Measurements from ENCODE around the gene STIM2.

Gene STIM2

GRCh38 chr4:26858035-26858918 is 2.4 kb upstream of the STIM2 start:
- peak overlapping the region; percentile 56; the same call in 1 of the 2 replicates for H3K9ac ChIP-seq (ENCODE audit: low read depth, low read length)
- peaks cover 31% of the 10 kb centered on the region for H3K4me1 ChIP-seq (ENCODE audit: control insufficient read depth, insufficient read depth, low read length)
- H3K4me3 ChIP-seq (ENCODE audit: low read depth, low read length) = peak overlapping the region; percentile 92
- H3K36me3 ChIP-seq (ENCODE audit: control insufficient read depth, insufficient read depth, low read length) = no peaks in the 10 kb centered on the region
- peak overlapping the region; percentile 16 for H3K27ac ChIP-seq (ENCODE audit: low read depth, low read length)
- peaks cover 21% of the 10 kb centered on the region for H3K27me3 ChIP-seq (ENCODE audit: control insufficient read depth, insufficient read depth, low read length)
- no peaks in the 10 kb centered on the region for H3K9me3 ChIP-seq (ENCODE audit: control insufficient read depth, insufficient read depth, low read length)

GRCh38 chr4:26858947-26859401 is 1.7 kb upstream of the STIM2 start:
- Histone ChIP-seq H3K9ac (ENCODE audit: low read depth, low read length) (no peak overlapping the region), H3K27ac (ENCODE audit: low read depth, low read length) (no peak overlapping the region), H3K9me3 (ENCODE audit: control insufficient read depth, insufficient read depth, low read length) (no peaks in the 10 kb centered on the region), H3K4me1 (ENCODE audit: control insufficient read depth, insufficient read depth, low read length) (peaks cover 35% of the 10 kb centered on the region), H3K4me3 (ENCODE audit: low read depth, low read length) (0 out of 2 replicates have a peak overlapping the region, but pooled peaks have one; percentile 92), H3K36me3 (ENCODE audit: control insufficient read depth, insufficient read depth, low read length) (no peaks in the 10 kb centered on the region), H3K27me3 (ENCODE audit: control insufficient read depth, insufficient read depth, low read length) (peaks cover 26% of the 10 kb centered on the region)

- Histone ChIP-seq H3K9me3 (ENCODE audit: control insufficient read depth, insufficient read depth, low read length) (no peaks in the 10 kb centered on the region), H3K27me3 (ENCODE audit: control insufficient read depth, insufficient read depth, low read length) (peaks cover 26% of the 10 kb centered on the region), H3K4me1 (ENCODE audit: control insufficient read depth, insufficient read depth, low read length) (peaks cover 43% of the 10 kb centered on the region), H3K36me3 (ENCODE audit: control insufficient read depth, insufficient read depth, low read length) (no peaks in the 10 kb centered on the region), H3K9ac (ENCODE audit: low read depth, low read length) (no peak overlapping the region), H3K4me3 (ENCODE audit: low read depth, low read length) (peak overlapping the region; percentile 79), H3K27ac (ENCODE audit: low read depth, low read length) (peak overlapping the region; percentile 86)
Observed at GRCh38 chr4:26859762-26860156, 882 bp upstream of the STIM2 start.

GRCh38 chr4:26860922-26861433 is 337 bp downstream of the STIM2 start:
- Histone ChIP-seq H3K36me3 (ENCODE audit: control insufficient read depth, insufficient read depth, low read length) (no peaks in the 10 kb centered on the region), H3K9me3 (ENCODE audit: control insufficient read depth, insufficient read depth, low read length) (no peaks in the 10 kb centered on the region), H3K4me3 (ENCODE audit: low read depth, low read length) (peak overlapping the region; percentile 79), H3K4me1 (ENCODE audit: control insufficient read depth, insufficient read depth, low read length) (peaks cover 47% of the 10 kb centered on the region), H3K27ac (ENCODE audit: low read depth, low read length) (peak overlapping the region; percentile 79), H3K27me3 (ENCODE audit: control insufficient read depth, insufficient read depth, low read length) (peaks cover 26% of the 10 kb centered on the region), H3K9ac (ENCODE audit: low read depth, low read length) (peak overlapping the region; percentile 44; the same call in 1 of the 2 replicates)

- Histone ChIP-seq H3K4me1 (ENCODE audit: control insufficient read depth, insufficient read depth, low read length) (peaks cover 53% of the 10 kb centered on the region), H3K27ac (ENCODE audit: low read depth, low read length) (peak overlapping the region; percentile 79), H3K4me3 (ENCODE audit: low read depth, low read length) (peak overlapping the region; percentile 79), H3K36me3 (ENCODE audit: control insufficient read depth, insufficient read depth, low read length) (no peaks in the 10 kb centered on the region), H3K27me3 (ENCODE audit: control insufficient read depth, insufficient read depth, low read length) (peaks cover 26% of the 10 kb centered on the region), H3K9ac (ENCODE audit: low read depth, low read length) (no peak overlapping the region), H3K9me3 (ENCODE audit: control insufficient read depth, insufficient read depth, low read length) (no peaks in the 10 kb centered on the region)
Observed at GRCh38 chr4:26861434-26862186, 969 bp downstream of the STIM2 start.

DNA sequence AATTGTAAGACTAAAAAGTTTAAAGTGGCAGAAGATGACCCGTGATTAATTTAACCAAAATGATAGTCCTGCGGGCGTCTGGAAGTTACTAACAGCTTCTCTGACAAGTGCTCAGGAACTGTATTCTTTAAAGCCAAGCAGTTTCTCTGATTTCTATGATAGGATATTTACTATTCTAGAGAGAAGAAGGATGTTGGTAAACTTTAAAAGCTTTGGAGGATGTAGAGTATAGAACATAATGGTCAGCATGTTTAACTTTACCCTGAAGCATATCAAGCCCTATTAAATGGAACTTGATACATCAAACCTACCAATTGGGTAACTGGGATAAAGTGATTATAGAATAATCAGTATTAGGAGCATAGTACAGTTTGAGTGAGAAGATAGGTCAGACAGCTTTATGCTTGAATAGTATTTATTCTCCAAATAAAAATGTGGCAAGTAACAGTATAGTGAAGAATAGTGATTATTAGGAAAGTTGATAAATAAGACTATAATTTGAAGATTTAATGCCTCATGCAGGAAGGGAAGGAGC is 1.8 kb downstream of the STIM2 start:
- no peak overlapping the region for H3K9ac ChIP-seq (ENCODE audit: low read depth, low read length)
- H3K4me1 ChIP-seq (ENCODE audit: control insufficient read depth, insufficient read depth, low read length) = peaks cover 53% of the 10 kb centered on the region
- no peak overlapping the region for H3K27ac ChIP-seq (ENCODE audit: low read depth, low read length)
- H3K27me3 ChIP-seq (ENCODE audit: control insufficient read depth, insufficient read depth, low read length) = peaks cover 26% of the 10 kb centered on the region
- H3K9me3 ChIP-seq (ENCODE audit: control insufficient read depth, insufficient read depth, low read length) = no peaks in the 10 kb centered on the region
- no peaks in the 10 kb centered on the region for H3K36me3 ChIP-seq (ENCODE audit: control insufficient read depth, insufficient read depth, low read length)
- peak overlapping the region; percentile 79 for H3K4me3 ChIP-seq (ENCODE audit: low read depth, low read length)

DNA sequence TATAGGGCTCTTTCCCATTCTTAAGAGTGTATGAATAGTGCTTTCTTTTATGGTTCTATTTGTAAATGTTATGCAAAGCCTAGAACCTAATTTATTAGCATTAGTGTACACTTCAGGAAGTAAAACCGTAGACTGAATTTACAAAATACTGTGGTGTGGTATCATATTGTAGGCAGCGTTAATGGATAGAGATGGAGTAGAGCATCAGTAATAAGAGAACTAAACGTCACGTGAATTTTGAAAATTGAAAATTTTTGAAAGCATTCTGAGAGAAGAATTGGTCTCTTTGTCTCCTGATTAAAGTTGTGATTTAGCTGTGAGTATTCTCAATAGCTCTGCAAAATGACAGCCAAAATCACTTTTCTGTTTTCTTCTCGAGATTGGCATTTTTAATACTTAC is 2.9 kb downstream of the STIM2 start:
- H3K27me3 ChIP-seq (ENCODE audit: control insufficient read depth, insufficient read depth, low read length) = peaks cover 26% of the 10 kb centered on the region
- peaks cover 46% of the 10 kb centered on the region for H3K4me1 ChIP-seq (ENCODE audit: control insufficient read depth, insufficient read depth, low read length)
- H3K4me3 ChIP-seq (ENCODE audit: low read depth, low read length) = no peak overlapping the region
- no peak overlapping the region for H3K27ac ChIP-seq (ENCODE audit: low read depth, low read length)
- no peak overlapping the region for H3K9ac ChIP-seq (ENCODE audit: low read depth, low read length)
- no peaks in the 10 kb centered on the region for H3K9me3 ChIP-seq (ENCODE audit: control insufficient read depth, insufficient read depth, low read length)
- H3K36me3 ChIP-seq (ENCODE audit: control insufficient read depth, insufficient read depth, low read length) = no peaks in the 10 kb centered on the region

- peaks cover 17% of the 10 kb centered on the region for H3K27me3 ChIP-seq (ENCODE audit: control insufficient read depth, insufficient read depth, low read length)
- H3K4me3 ChIP-seq (ENCODE audit: low read depth, low read length) = no peak overlapping the region
- peaks cover 32% of the 10 kb centered on the region for H3K4me1 ChIP-seq (ENCODE audit: control insufficient read depth, insufficient read depth, low read length)
- no peaks in the 10 kb centered on the region for H3K36me3 ChIP-seq (ENCODE audit: control insufficient read depth, insufficient read depth, low read length)
- H3K27ac ChIP-seq (ENCODE audit: low read depth, low read length) = no peak overlapping the region
- H3K9ac ChIP-seq (ENCODE audit: low read depth, low read length) = no peak overlapping the region
- no peaks in the 10 kb centered on the region for H3K9me3 ChIP-seq (ENCODE audit: control insufficient read depth, insufficient read depth, low read length)
Observed at GRCh38 chr4:26864899-26865298, 4.3 kb downstream of the STIM2 start.

- Histone ChIP-seq H3K4me1 (ENCODE audit: control insufficient read depth, insufficient read depth, low read length) (peaks cover 30% of the 10 kb centered on the region), H3K9me3 (ENCODE audit: control insufficient read depth, insufficient read depth, low read length) (no peaks in the 10 kb centered on the region), H3K4me3 (ENCODE audit: low read depth, low read length) (no peak overlapping the region), H3K36me3 (ENCODE audit: control insufficient read depth, insufficient read depth, low read length) (no peaks in the 10 kb centered on the region), H3K27ac (ENCODE audit: low read depth, low read length) (no peak overlapping the region), H3K9ac (ENCODE audit: low read depth, low read length) (no peak overlapping the region), H3K27me3 (ENCODE audit: control insufficient read depth, insufficient read depth, low read length) (peaks cover 17% of the 10 kb centered on the region)
Observed at GRCh38 chr4:26866203-26866602, 5.6 kb downstream of the STIM2 start.

DNA sequence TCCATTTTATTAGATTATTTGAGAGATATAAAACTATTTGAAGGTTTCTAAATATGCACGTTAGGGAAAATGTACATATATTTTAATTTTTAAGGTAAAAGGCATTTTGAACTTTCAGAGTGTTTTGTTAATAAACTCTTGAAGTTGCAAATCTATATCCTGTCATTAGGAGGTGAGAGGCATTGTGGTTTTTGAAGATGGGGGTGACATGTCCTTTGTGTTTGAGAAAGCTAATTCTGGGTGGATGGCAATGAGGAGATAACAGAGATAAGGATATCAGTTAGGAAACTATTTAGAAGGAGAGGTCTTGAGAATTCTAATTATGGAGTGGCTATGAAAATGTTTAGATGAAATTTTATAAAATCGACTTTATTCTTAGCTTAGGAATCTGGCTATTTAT is 6.1 kb downstream of the STIM2 start:
- Histone ChIP-seq H3K27ac (ENCODE audit: low read depth, low read length) (no peak overlapping the region), H3K4me3 (ENCODE audit: low read depth, low read length) (no peak overlapping the region), H3K4me1 (ENCODE audit: control insufficient read depth, insufficient read depth, low read length) (peaks cover 30% of the 10 kb centered on the region), H3K9me3 (ENCODE audit: control insufficient read depth, insufficient read depth, low read length) (no peaks in the 10 kb centered on the region), H3K36me3 (ENCODE audit: control insufficient read depth, insufficient read depth, low read length) (no peaks in the 10 kb centered on the region), H3K9ac (ENCODE audit: low read depth, low read length) (no peak overlapping the region), H3K27me3 (ENCODE audit: control insufficient read depth, insufficient read depth, low read length) (peaks cover 17% of the 10 kb centered on the region)

All from HUES48 (cell line).